ENCODE results near the gene SLC5A3.
A peak's percentile ranks its signal among the peaks of the same experiment; 100 is the strongest.

Gene SLC5A3

GRCh38 chr21:34083357-34083756, 10.0 kb downstream of the SLC5A3 start:
- Histone ChIP-seq H3K27ac (ENCODE audit: low read length) (no peak overlapping the region), H3K9ac (ENCODE audit: low read length in 2 of 2) (no peak overlapping the region), H3K4me3 (ENCODE audit: low read length in 2 of 2) (no peak overlapping the region), H3K36me3 (ENCODE audit: control insufficient read depth in 2 of 2, insufficient read depth in 2 of 2, low read length in 2 of 2) (peaks cover 3 to 7% of the 10 kb centered on the region in 2 donors), H3K4me1 (ENCODE audit: control insufficient read depth, insufficient read depth, low read length) (peaks cover 12% of the 10 kb centered on the region), H3K9me3 (ENCODE audit: control insufficient read depth in 2 of 2, low read length in 2 of 2) (no peaks in the 10 kb centered on the region), H3K27me3 (ENCODE audit: control insufficient read depth in 1 of 2, insufficient read depth in 2 of 2, low read length in 2 of 2) (no peaks in the 10 kb centered on the region)

GRCh38 chr21:34085129-34085528, 11.8 kb downstream of the SLC5A3 start:
- Histone ChIP-seq H3K27me3 (ENCODE audit: control insufficient read depth in 1 of 2, insufficient read depth in 2 of 2, low read length in 2 of 2) (no peaks in the 10 kb centered on the region), H3K27ac (ENCODE audit: low read length) (no peak overlapping the region), H3K9me3 (ENCODE audit: control insufficient read depth in 2 of 2, low read length in 2 of 2) (no peaks in the 10 kb centered on the region), H3K9ac (ENCODE audit: low read length in 2 of 2) (no peak overlapping the region), H3K36me3 (ENCODE audit: control insufficient read depth in 2 of 2, insufficient read depth in 2 of 2, low read length in 2 of 2) (peaks cover 3 to 7% of the 10 kb centered on the region in 2 donors), H3K4me3 (ENCODE audit: low read length in 2 of 2) (no peak overlapping the region), H3K4me1 (ENCODE audit: control insufficient read depth, insufficient read depth, low read length) (peaks cover 12% of the 10 kb centered on the region)

- Histone ChIP-seq H3K4me1 (ENCODE audit: control insufficient read depth, insufficient read depth, low read length) (peaks cover 4% of the 10 kb centered on the region), H3K27me3 (ENCODE audit: control insufficient read depth in 1 of 2, insufficient read depth in 2 of 2, low read length in 2 of 2) (no peaks in the 10 kb centered on the region)
Observed at GRCh38 chr21:34086887-34087306, 13.5 kb downstream of the SLC5A3 start.

GRCh38 chr21:34088752-34089151, 15.4 kb downstream of the SLC5A3 start:
- H3K36me3 ChIP-seq (ENCODE audit: control insufficient read depth in 2 of 2, insufficient read depth in 2 of 2, low read length in 2 of 2): no peaks in the 10 kb centered on the region
- H3K27me3 ChIP-seq (ENCODE audit: control insufficient read depth in 1 of 2, insufficient read depth in 2 of 2, low read length in 2 of 2): no peaks in the 10 kb centered on the region
- no peak overlapping the region for H3K9ac ChIP-seq (ENCODE audit: low read length in 2 of 2)
- H3K4me3 ChIP-seq (ENCODE audit: low read length in 2 of 2): no peak overlapping the region
- H3K9me3 ChIP-seq (ENCODE audit: control insufficient read depth in 2 of 2, low read length in 2 of 2): no peaks in the 10 kb centered on the region
- no peak overlapping the region for H3K27ac ChIP-seq (ENCODE audit: low read length)
- peaks cover 4% of the 10 kb centered on the region for H3K4me1 ChIP-seq (ENCODE audit: control insufficient read depth, insufficient read depth, low read length)

More at GRCh38 chr21:34086887-34087306, 13.5 kb downstream of the SLC5A3 start:
- Histone ChIP-seq H3K9ac (ENCODE audit: low read length in 2 of 2) (no peak overlapping the region), H3K27ac (ENCODE audit: low read length) (no peak overlapping the region), H3K36me3 (ENCODE audit: control insufficient read depth in 2 of 2, insufficient read depth in 2 of 2, low read length in 2 of 2) (peaks cover 2 to 3% of the 10 kb centered on the region in 2 donors), H3K4me3 (ENCODE audit: low read length in 2 of 2) (peak overlapping the region in 1 of 2 donors; percentile 24), H3K9me3 (ENCODE audit: control insufficient read depth in 2 of 2, low read length in 2 of 2) (no peaks in the 10 kb centered on the region)

GRCh38 chr21:34091032-34091431, 17.7 kb downstream of the SLC5A3 start:
- H3K9ac ChIP-seq (ENCODE audit: low read length in 2 of 2): no peak overlapping the region
- H3K27me3 ChIP-seq (ENCODE audit: control insufficient read depth in 1 of 2, insufficient read depth in 2 of 2, low read length in 2 of 2): no peaks in the 10 kb centered on the region
- H3K9me3 ChIP-seq (ENCODE audit: control insufficient read depth in 2 of 2, low read length in 2 of 2): no peaks in the 10 kb centered on the region
- no peak overlapping the region for H3K4me3 ChIP-seq (ENCODE audit: low read length in 2 of 2)
- no peak overlapping the region for H3K27ac ChIP-seq (ENCODE audit: low read length)
- peaks cover 4% of the 10 kb centered on the region for H3K4me1 ChIP-seq (ENCODE audit: control insufficient read depth, insufficient read depth, low read length)
- H3K36me3 ChIP-seq (ENCODE audit: control insufficient read depth in 2 of 2, insufficient read depth in 2 of 2, low read length in 2 of 2): peaks cover 11% of the 10 kb centered on the region in 2 donors

DNA sequence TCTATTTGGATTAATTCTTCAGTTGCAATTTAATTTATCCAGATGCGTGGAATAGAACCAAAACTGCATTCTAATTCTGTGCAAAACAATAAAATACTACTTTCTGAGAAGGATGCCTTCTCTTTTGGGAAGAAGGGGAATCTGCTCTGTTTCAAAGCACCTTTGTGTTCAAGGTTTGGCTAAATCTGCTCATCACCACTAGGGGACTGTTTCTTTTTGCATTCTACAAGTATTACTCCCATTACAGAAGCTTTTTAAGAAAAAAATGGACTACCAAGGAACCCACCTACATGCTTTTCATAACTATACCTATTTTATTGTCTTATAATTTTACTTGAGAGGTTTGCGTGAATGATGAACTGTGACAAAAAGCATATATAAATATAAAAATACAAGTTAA, 18.2 kb downstream of the SLC5A3 start:
- H3K27ac ChIP-seq (ENCODE audit: low read length): no peak overlapping the region
- no peak overlapping the region for H3K4me3 ChIP-seq (ENCODE audit: low read length in 2 of 2)
- peaks cover 16 to 17% of the 10 kb centered on the region in 2 donors for H3K36me3 ChIP-seq (ENCODE audit: control insufficient read depth in 2 of 2, insufficient read depth in 2 of 2, low read length in 2 of 2)
- H3K4me1 ChIP-seq (ENCODE audit: control insufficient read depth, insufficient read depth, low read length): peaks cover 5% of the 10 kb centered on the region
- no peaks in the 10 kb centered on the region for H3K27me3 ChIP-seq (ENCODE audit: control insufficient read depth in 1 of 2, insufficient read depth in 2 of 2, low read length in 2 of 2)
- no peaks in the 10 kb centered on the region for H3K9me3 ChIP-seq (ENCODE audit: control insufficient read depth in 2 of 2, low read length in 2 of 2)
- no peak overlapping the region for H3K9ac ChIP-seq (ENCODE audit: low read length in 2 of 2)

DNA sequence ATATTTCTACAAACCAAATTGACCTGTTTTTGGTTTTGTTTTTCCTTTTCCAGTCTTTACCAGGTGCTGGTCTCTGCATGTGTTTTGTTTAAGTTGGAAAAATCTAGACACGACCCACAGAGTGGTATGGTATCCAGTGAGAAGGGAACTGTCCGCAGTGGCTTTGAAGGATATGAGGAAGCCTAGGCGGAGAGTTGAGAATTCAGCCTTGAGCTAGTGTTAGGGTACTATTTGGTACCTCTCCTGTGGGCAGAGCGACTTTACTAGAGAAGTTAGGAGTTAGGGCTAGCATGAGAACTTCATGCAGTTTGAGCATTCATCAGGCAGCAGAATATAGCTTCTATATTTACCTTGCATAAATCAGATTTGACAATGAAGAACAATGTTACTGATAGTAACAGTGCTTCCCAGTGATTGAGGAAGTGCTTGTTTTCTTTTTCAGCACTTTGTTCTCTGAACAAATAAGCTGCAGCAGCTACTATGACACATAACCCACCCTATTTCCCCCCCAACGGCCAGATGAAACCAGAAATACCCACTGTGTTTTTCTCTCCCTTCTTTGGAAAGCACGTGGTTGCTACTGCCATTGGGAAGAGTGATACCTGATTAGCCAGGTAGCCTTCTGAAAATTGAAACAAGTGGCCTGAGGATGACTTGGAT, 19.0 kb downstream of the SLC5A3 start:
- H3K36me3 ChIP-seq (ENCODE audit: control insufficient read depth in 2 of 2, insufficient read depth in 2 of 2, low read length in 2 of 2): peaks cover 18 to 21% of the 10 kb centered on the region in 2 donors
- no peaks in the 10 kb centered on the region for H3K9me3 ChIP-seq (ENCODE audit: control insufficient read depth in 2 of 2, low read length in 2 of 2)
- no peak overlapping the region for H3K4me3 ChIP-seq (ENCODE audit: low read length in 2 of 2)
- H3K27me3 ChIP-seq (ENCODE audit: control insufficient read depth in 1 of 2, insufficient read depth in 2 of 2, low read length in 2 of 2): no peaks in the 10 kb centered on the region
- no peak overlapping the region for H3K9ac ChIP-seq (ENCODE audit: low read length in 2 of 2)
- H3K27ac ChIP-seq (ENCODE audit: low read length): no peak overlapping the region
- peaks cover 5% of the 10 kb centered on the region for H3K4me1 ChIP-seq (ENCODE audit: control insufficient read depth, insufficient read depth, low read length)

DNA sequence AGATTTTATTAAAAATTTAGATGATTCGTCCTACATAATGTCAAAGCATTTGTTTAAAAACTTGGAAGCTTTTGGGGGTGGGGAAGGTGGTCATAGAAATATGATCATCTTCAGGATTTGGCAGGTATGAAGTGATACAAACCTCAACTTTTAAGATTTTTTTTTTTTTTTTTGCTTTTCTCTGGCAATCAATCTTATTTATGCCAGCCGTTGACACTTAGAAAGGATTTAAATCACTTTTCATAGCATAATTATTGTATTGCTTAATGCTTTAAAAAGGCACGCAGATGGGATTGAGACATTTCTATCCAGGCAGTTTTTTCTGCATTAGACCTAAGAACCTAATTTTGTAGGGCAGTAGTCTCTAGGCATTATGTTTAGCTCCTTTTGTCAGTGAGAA, 19.7 kb downstream of the SLC5A3 start:
- Histone ChIP-seq H3K4me1 (ENCODE audit: control insufficient read depth, insufficient read depth, low read length) (peaks cover 7% of the 10 kb centered on the region), H3K27me3 (ENCODE audit: control insufficient read depth in 1 of 2, insufficient read depth in 2 of 2, low read length in 2 of 2) (no peaks in the 10 kb centered on the region), H3K9ac (ENCODE audit: low read length in 2 of 2) (no peak overlapping the region), H3K27ac (ENCODE audit: low read length) (no peak overlapping the region), H3K36me3 (ENCODE audit: control insufficient read depth in 2 of 2, insufficient read depth in 2 of 2, low read length in 2 of 2) (peaks cover 18 to 21% of the 10 kb centered on the region in 2 donors), H3K9me3 (ENCODE audit: control insufficient read depth in 2 of 2, low read length in 2 of 2) (no peaks in the 10 kb centered on the region), H3K4me3 (ENCODE audit: low read length in 2 of 2) (no peak overlapping the region)

GRCh38 chr21:34094949-34095348, 21.6 kb downstream of the SLC5A3 start:
- Histone ChIP-seq H3K36me3 (ENCODE audit: control insufficient read depth in 2 of 2, insufficient read depth in 2 of 2, low read length in 2 of 2) (peaks cover 18 to 21% of the 10 kb centered on the region in 2 donors), H3K27me3 (ENCODE audit: control insufficient read depth in 1 of 2, insufficient read depth in 2 of 2, low read length in 2 of 2) (no peaks in the 10 kb centered on the region), H3K27ac (ENCODE audit: low read length) (no peak overlapping the region), H3K9me3 (ENCODE audit: control insufficient read depth in 2 of 2, low read length in 2 of 2) (no peaks in the 10 kb centered on the region), H3K9ac (ENCODE audit: low read length in 2 of 2) (no peak overlapping the region), H3K4me3 (ENCODE audit: low read length in 2 of 2) (no peak overlapping the region), H3K4me1 (ENCODE audit: control insufficient read depth, insufficient read depth, low read length) (peaks cover 7% of the 10 kb centered on the region)

DNA sequence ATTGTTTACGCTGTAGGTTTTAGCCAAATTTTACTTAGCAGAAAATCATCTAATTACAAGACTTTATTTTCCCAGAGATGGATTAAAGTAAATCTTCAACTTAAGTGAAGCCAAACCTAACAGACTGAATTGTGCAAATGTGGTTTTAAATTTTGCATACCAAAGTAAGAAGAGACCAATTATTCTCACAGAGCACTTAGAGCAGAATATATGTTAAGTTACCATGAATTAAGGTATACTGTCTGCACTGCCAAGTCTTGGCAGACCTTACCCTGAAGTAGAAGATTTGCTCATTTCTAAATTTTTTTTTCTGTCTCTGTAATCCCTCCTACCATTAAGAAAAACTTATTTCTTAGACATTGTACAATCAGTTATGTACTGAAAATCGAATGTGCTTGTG, 24.1 kb downstream of the SLC5A3 start:
- H3K27me3 ChIP-seq (ENCODE audit: control insufficient read depth in 1 of 2, insufficient read depth in 2 of 2, low read length in 2 of 2): no peaks in the 10 kb centered on the region
- H3K4me3 ChIP-seq (ENCODE audit: low read length in 2 of 2): no peak overlapping the region
- peaks cover 18 to 21% of the 10 kb centered on the region in 2 donors for H3K36me3 ChIP-seq (ENCODE audit: control insufficient read depth in 2 of 2, insufficient read depth in 2 of 2, low read length in 2 of 2)
- peaks cover 7% of the 10 kb centered on the region for H3K4me1 ChIP-seq (ENCODE audit: control insufficient read depth, insufficient read depth, low read length)
- H3K27ac ChIP-seq (ENCODE audit: low read length): no peak overlapping the region
- H3K9ac ChIP-seq (ENCODE audit: low read length in 2 of 2): no peak overlapping the region
- H3K9me3 ChIP-seq (ENCODE audit: control insufficient read depth in 2 of 2, low read length in 2 of 2): no peaks in the 10 kb centered on the region

- Histone ChIP-seq H3K9ac (ENCODE audit: low read length in 2 of 2) (no peak overlapping the region), H3K36me3 (ENCODE audit: control insufficient read depth in 2 of 2, insufficient read depth in 2 of 2, low read length in 2 of 2) (peaks cover 13 to 16% of the 10 kb centered on the region in 2 donors), H3K4me3 (ENCODE audit: low read length in 2 of 2) (no peak overlapping the region), H3K27ac (ENCODE audit: low read length) (no peak overlapping the region), H3K27me3 (ENCODE audit: control insufficient read depth in 1 of 2, insufficient read depth in 2 of 2, low read length in 2 of 2) (no peaks in the 10 kb centered on the region), H3K9me3 (ENCODE audit: control insufficient read depth in 2 of 2, low read length in 2 of 2) (no peaks in the 10 kb centered on the region), H3K4me1 (ENCODE audit: control insufficient read depth, insufficient read depth, low read length) (peaks cover 7% of the 10 kb centered on the region)
Observed at GRCh38 chr21:34100337-34100736, 27.0 kb downstream of the SLC5A3 start.

Data from stomach smooth muscle (tissue), 2 donors.